OCI-LY3 (cell line): ENCODE measurements around the gene PSPH.
A peak's percentile ranks its signal among the peaks of the same experiment; 100 is the strongest.
"Not testable (repeated sequence)": the region's sequence is repeated elsewhere in the genome, so short reads cannot be mapped to it uniquely, and the experiment has no call there.

ENCODE experiments used
- H2AFZ ChIP-seq: fragments of 200-600, 300-600 bp; shearing (Covaris generic); 2 replicates; pipeline ENCODE4 v1.6.0; 2014; ENCODE audit warnings: antibody characterized with exemption, low read depth, low read length
- H3K27ac ChIP-seq: fragments of 200-600, 300-600 bp; sonication (generic); 2 replicates; pipeline ENCODE4 v1.5.1; 2014; ENCODE audit warnings: mild to moderate bottlenecking, low read length, moderate library complexity, mixed read lengths
- H3K27me3 ChIP-seq: fragments of 200-600, 300-600 bp; sonication (generic); 2 replicates; pipeline ENCODE4 v1.6.1; 2014; ENCODE audit warnings: low read depth, low read length, mixed read lengths
- H3K36me3 ChIP-seq: fragments of 200-600, 300-600 bp; sonication (generic); replicated peaks from 2 replicates; pipeline ENCODE3; 2014; ENCODE audit warnings: low read depth, low read length, mixed read lengths
- H3K4me1 ChIP-seq: fragments of 300-600, 200-600 bp; sonication (generic); 2 replicates; pipeline ENCODE4 v1.6.1; 2014; ENCODE audit warnings: low read length, mixed read lengths
- H3K4me2 ChIP-seq: fragments of 200-600, 300-600 bp; sonication (generic); 2 replicates; pipeline ENCODE4 v1.6.1; 2014; ENCODE audit warnings: low read length, mixed read lengths
- H3K4me3 ChIP-seq: fragments of 300-600, 200-600 bp; sonication (generic); 2 replicates; pipeline ENCODE4 v1.5.1; 2014; ENCODE audit warnings: antibody characterized with exemption, mild to moderate bottlenecking, low read length, moderate library complexity
- H3K79me2 ChIP-seq: fragments of 300-600, 200-600 bp; shearing (Covaris generic); 2 replicates; pipeline ENCODE4 v1.6.1; 2014; ENCODE audit warnings: mild to moderate bottlenecking, low read length, mixed read lengths
- H3K9ac ChIP-seq: fragments of 300-600, 200-600 bp; shearing (Covaris generic); 2 replicates; pipeline ENCODE4 v1.6.0; 2014; ENCODE audit warnings: mild to moderate bottlenecking, low read length, moderate library complexity
- H3K9me3 ChIP-seq: fragments of 200-600, 300-600 bp; shearing (Covaris generic); 2 replicates; pipeline ENCODE4 v1.6.1; 2014; ENCODE audit warnings: low read length, mixed read lengths; ENCODE audit not compliant: insufficient read depth
- H4K20me1 ChIP-seq: fragments of 200-600, 300-600 bp; sonication (generic); 2 replicates; pipeline ENCODE4 v1.6.1; 2016; ENCODE audit warnings: low read length, mixed read lengths; ENCODE audit not compliant: insufficient read depth
- EZH2phosphoT487 ChIP-seq: fragments of 200-600 bp; shearing (Covaris generic); IDR thresholded peaks from 2 replicates; pipeline ENCODE4 v1.6.1; 2018; ENCODE audit warnings: antibody characterized with exemption, mixed run types, low read depth
- TF ChIP-seq, protein P1 (sequence below): fragments of 200-600, 300-600 bp; sonication (generic); IDR thresholded peaks from 2 replicates; pipeline ENCODE4 v1.5.1; 2014; ENCODE audit warnings: antibody characterized with exemption, low read length, low read depth

PSPH gene

DNA sequence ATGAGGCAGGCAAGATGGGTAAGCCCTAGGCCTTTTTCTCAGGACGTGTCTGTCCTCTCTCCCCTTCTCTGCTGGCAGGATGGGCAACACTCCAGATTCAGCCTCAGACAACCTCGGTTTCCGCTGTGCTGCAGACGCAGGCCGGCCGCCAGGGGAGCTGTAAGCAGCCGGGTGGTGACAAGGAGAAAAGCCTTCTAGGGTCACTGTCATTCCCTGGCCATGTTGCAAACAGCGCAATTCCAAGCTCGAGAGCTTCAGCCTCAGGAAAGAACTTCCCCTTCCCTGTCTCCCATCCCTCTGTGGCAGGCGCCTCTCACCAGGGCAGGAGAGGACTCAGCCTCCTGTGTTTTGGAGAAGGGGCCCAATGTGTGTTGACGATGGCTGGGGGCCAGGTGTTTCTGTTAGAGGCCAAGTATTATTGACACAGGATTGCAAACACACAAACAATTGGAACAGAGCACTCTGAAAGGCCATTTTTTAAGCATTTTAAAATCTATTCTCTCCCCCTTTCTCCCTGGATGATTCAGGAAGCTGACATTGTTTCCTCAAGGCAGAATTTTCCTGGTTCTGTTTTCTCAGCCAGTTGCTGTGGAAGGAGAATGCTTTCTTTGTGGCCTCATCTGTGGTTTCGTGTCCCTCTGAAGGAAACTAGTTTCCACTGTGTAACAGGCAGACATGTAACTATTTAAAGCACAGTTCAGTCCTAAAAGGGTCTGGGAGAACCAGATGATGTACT is 28.4 kb upstream of the PSPH start:
- no peaks in the 10 kb centered on the region for H3K79me2 ChIP-seq
- no peaks in the 10 kb centered on the region for H4K20me1 ChIP-seq
- H3K9me3 ChIP-seq = no peaks in the 10 kb centered on the region
- H3K4me2 ChIP-seq = no peak overlapping the region
- H3K4me3 ChIP-seq = no peak overlapping the region
- no peaks in the 10 kb centered on the region for H3K27me3 ChIP-seq
- H3K36me3 ChIP-seq = peaks cover 31% of the 10 kb centered on the region
- no peaks in the 10 kb centered on the region for H3K4me1 ChIP-seq
- H3K9ac ChIP-seq = no peak overlapping the region
- H2AFZ ChIP-seq = no peak overlapping the region
- no peak for TF ChIP-seq EZH2phosphoT487
- TF ChIP-seq, protein P1, sequence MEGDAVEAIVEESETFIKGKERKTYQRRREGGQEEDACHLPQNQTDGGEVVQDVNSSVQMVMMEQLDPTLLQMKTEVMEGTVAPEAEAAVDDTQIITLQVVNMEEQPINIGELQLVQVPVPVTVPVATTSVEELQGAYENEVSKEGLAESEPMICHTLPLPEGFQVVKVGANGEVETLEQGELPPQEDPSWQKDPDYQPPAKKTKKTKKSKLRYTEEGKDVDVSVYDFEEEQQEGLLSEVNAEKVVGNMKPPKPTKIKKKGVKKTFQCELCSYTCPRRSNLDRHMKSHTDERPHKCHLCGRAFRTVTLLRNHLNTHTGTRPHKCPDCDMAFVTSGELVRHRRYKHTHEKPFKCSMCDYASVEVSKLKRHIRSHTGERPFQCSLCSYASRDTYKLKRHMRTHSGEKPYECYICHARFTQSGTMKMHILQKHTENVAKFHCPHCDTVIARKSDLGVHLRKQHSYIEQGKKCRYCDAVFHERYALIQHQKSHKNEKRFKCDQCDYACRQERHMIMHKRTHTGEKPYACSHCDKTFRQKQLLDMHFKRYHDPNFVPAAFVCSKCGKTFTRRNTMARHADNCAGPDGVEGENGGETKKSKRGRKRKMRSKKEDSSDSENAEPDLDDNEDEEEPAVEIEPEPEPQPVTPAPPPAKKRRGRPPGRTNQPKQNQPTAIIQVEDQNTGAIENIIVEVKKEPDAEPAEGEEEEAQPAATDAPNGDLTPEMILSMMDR = no peak
- no peak overlapping the region for H3K27ac ChIP-seq

DNA sequence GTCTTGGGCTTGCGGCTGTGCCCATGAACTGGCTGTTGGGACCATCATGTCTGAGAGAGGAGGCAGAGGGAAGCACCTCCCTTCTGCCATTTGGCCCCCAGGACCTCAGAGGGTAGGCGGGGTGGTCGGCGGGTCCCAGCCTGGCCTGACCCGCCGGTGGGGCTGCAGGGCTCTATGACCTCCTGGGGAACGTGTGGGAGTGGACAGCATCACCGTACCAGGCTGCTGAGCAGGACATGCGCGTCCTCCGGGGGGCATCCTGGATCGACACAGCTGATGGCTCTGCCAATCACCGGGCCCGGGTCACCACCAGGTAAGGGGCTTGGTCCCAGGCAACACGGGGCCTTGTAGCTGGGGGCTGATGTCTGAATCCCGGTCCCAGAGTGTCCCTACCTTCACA is 27.0 kb upstream of the PSPH start:
- no peak for TF ChIP-seq EZH2phosphoT487
- TF ChIP-seq, protein P1 = no peak
- Histone ChIP-seq H3K4me3 (no peak overlapping the region), H3K4me2 (no peak overlapping the region), H3K27ac (no peak overlapping the region), H3K9ac (no peak overlapping the region), H3K9me3 (no peaks in the 10 kb centered on the region), H3K4me1 (no peaks in the 10 kb centered on the region), H2AFZ (no peak overlapping the region), H3K27me3 (no peaks in the 10 kb centered on the region), H4K20me1 (no peaks in the 10 kb centered on the region), H3K79me2 (no peaks in the 10 kb centered on the region), H3K36me3 (peaks cover 33% of the 10 kb centered on the region)

DNA sequence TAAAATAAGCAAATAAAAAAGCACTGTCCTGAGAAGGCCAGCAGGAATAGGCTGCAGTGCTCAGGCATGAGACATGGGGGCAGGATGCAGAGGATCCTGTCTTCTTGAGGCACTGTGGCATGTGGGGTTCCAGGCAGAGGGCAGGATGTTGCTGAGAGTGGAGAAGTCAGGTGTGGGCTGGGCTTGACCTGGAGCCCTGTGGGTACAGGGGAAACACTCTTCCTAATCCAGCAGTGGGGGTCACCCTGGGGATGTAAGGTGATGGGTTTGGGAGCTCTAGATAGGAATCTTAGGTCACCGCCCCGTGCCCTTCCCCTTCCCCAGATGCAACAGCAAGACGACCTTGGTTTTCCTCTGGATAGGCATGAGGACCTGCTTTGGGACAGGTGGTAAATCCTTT is 26.4 kb upstream of the PSPH start:
- H3K4me1 ChIP-seq = no peaks in the 10 kb centered on the region
- no peak overlapping the region for H3K4me3 ChIP-seq
- H3K27ac ChIP-seq = no peak overlapping the region
- no peak overlapping the region for H3K4me2 ChIP-seq
- no peaks in the 10 kb centered on the region for H3K9me3 ChIP-seq
- H4K20me1 ChIP-seq = no peaks in the 10 kb centered on the region
- H3K27me3 ChIP-seq = no peaks in the 10 kb centered on the region
- H3K9ac ChIP-seq = no peak overlapping the region
- no peak overlapping the region for H2AFZ ChIP-seq
- TF ChIP-seq, protein P1 = no peak
- TF ChIP-seq EZH2phosphoT487 = no peak
- H3K36me3 ChIP-seq = peaks cover 37% of the 10 kb centered on the region
- no peaks in the 10 kb centered on the region for H3K79me2 ChIP-seq

DNA sequence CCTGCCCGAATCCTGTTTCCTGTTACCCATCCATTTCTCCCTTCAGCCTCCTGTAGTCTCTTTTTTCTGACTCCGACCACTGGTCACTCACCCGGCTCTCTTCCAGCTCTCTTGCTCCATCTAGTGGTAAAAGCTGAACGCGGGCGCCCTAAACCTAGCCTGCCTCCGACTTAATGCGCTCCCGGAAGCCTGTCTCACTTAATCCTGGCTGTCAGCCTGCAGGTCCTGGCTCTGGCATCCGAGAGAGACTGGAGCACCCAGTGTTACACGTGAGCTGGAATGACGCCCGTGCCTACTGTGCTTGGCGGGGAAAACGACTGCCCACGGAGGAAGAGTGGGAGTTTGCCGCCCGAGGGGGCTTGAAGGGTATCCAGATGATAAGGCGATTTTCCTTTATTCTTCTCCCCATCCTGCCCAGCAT is 23.1 kb upstream of the PSPH start:
- Histone ChIP-seq H3K4me3 (no peak overlapping the region), H3K4me2 (no peak overlapping the region), H3K9me3 (no peaks in the 10 kb centered on the region), H3K27ac (no peak overlapping the region), H3K4me1 (no peaks in the 10 kb centered on the region), H2AFZ (no peak overlapping the region), H3K9ac (no peak overlapping the region), H3K79me2 (no peaks in the 10 kb centered on the region), H4K20me1 (no peaks in the 10 kb centered on the region), H3K27me3 (no peaks in the 10 kb centered on the region), H3K36me3 (peaks cover 43% of the 10 kb centered on the region)
- no peak for TF ChIP-seq EZH2phosphoT487
- TF ChIP-seq, protein P1 = peak; percentile 85

DNA sequence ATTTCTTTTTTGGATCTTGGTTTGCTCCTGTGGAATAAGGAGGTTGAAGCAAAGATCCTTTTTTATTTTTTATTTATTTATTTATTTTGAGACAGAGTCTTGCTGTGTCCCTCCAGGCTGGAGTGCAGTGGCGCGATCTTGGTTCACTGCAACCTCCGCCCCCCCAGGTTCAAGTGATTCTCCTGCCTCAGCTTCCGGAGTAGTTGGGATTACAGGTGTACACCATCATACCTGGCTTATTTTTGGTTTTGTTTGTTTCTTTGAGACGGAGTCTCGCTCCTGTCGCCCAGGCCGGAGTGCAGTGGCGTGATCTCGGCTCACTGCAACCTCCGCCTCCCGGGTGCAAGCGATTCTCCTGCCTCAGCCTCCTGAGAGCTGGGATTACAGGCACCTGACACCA is 15.1 kb upstream of the PSPH start:
- not testable (repeated sequence) for H3K27ac ChIP-seq, H3K9me3 ChIP-seq, H2AFZ ChIP-seq, H3K9ac ChIP-seq, H3K4me2 ChIP-seq, H3K4me3 ChIP-seq, H3K27me3 ChIP-seq, H4K20me1 ChIP-seq
- H3K4me1 ChIP-seq = peaks cover 13% of the 10 kb centered on the region; the same call in 1 of the 2 replicates
- H3K36me3 ChIP-seq = peaks cover 16% of the 10 kb centered on the region
- peaks cover 34% of the 10 kb centered on the region for H3K79me2 ChIP-seq
